Esophagus muscularis mucosa (tissue), 4 donors: ENCODE data around the gene TACR2. TPM values are rescaled to one million over a fixed set of nuclear protein-coding genes. Genes with fewer than 3 reads are reported as not detected.

Experiments used
- DNase-seq: peaks from one replicate; pipeline ENCODE4 v3.0.0-alpha.2; 2017; ENCODE audit errors: extremely low spot score
- H3K27ac ChIP-seq, 4 donors: fragments of 200-600 bp; sonication (generic); replicated peaks in 1 of 4; 1 replicate in 3 of 4; 2 replicates in 1 of 4; pipeline ENCODE4 v1.5.1; 2016 to 2019; ENCODE audit warnings: mild to moderate bottlenecking in 1 of 4
- H3K27me3 ChIP-seq, 4 donors: fragments of 200-600 bp; sonication (generic); one replicate each; pipeline versions ENCODE4 v1.5.1 to v1.6.0; 2016 to 2019
- H3K36me3 ChIP-seq, 4 donors: fragments of 200-600 bp; sonication (generic); one replicate each; pipeline ENCODE4 v1.5.1; 2016 to 2019
- H3K4me1 ChIP-seq, 4 donors: fragments of 200-600 bp; sonication (generic); one replicate each; pipeline ENCODE4 v1.5.1; 2016 to 2019
- H3K4me3 ChIP-seq, 4 donors: fragments of 200-600 bp; sonication (generic); 1 replicate in 2 of 4; 2 replicates in 2 of 4; pipeline ENCODE4 v1.5.1; 2016 to 2019; ENCODE audit warnings: mild to moderate bottlenecking in 4 of 4, moderate library complexity in 1 of 4
- H3K9me3 ChIP-seq, 4 donors: fragments of 200-600 bp; sonication (generic); 1 replicate in 3 of 4; 2 replicates in 1 of 4; pipeline ENCODE4 v1.5.1; 2016 to 2019
- CTCF ChIP-seq, 3 experiments: fragments of 200-600 bp in 2 of 3; fragments of 450-650 bp in 1 of 3; sonication (generic) in 2 of 3; IDR thresholded peaks; one replicate each; pipeline ENCODE4 v1.5.1; 2017 to 2019; ENCODE audit warnings: antibody characterized with exemption in 3 of 3, mild to moderate bottlenecking in 2 of 3, moderate library complexity in 1 of 3
- EP300 ChIP-seq: sonication (generic); formaldehyde crosslinking; IDR thresholded peaks from one replicate; pipeline ENCODE4 v1.6.1; 2017; ENCODE audit warnings: antibody characterized with exemption
- POLR2A ChIP-seq: fragments of 450-650 bp; IDR thresholded peaks from one replicate; pipeline ENCODE4 v1.6.1; 2017; ENCODE audit warnings: antibody characterized with exemption, moderate library complexity, mild to moderate bottlenecking, low read depth
- POLR2AphosphoS5 ChIP-seq, 2 donors: sonication (generic); formaldehyde crosslinking; IDR thresholded peaks; one replicate each; pipeline ENCODE4 v1.6.1; 2017; ENCODE audit warnings: antibody characterized with exemption in 2 of 2
- WGBS: methylation state at CpG from one replicate; pipeline ENCODE4 v1.1.5; 2018; 5-methylcytosine and 5-hydroxymethylcytosine counted together
- intact Hi-C: fragments of 100-400 bp; cut with DNase I; formaldehyde crosslinking; loops from one replicate; pipeline ENCODE4 v1.15.1; 2023
- total RNA-seq, 4 donors: library from RNA; depleted of rRNA; stranded (reverse); fragments of >200 nt; gene quantifications; one replicate each; pipeline versions ENCODE4 v1.1.0 to v1.2.1, GENCODE V29; 2016

Gene TACR2
- total RNA-seq, 4 donors from 2014 or later, result 51.4 to 72.6 (median 68.1) TPM

- peak overlapping the region in 2 of 4 donors; percentile 3 to 97 for H3K27ac ChIP-seq
- H3K4me1 ChIP-seq, result peaks cover 0 to 32% (median 30%) of the 10 kb centered on the region in 4 donors
- no peak for DNase-seq
- no peak overlapping the region for H3K4me3 ChIP-seq
- H3K9me3 ChIP-seq, result no peaks in the 10 kb centered on the region
- peaks cover 0 to 3% (median 0%) of the 10 kb centered on the region in 4 donors for H3K36me3 ChIP-seq
- TF ChIP-seq CTCF (IDR thresholded peaks at IDR 0.05) (no peak), POLR2AphosphoS5 (IDR thresholded peaks at IDR 0.05) (no peak), POLR2A (no peak), EP300 (no peak)
- no peaks in the 10 kb centered on the region for H3K27me3 ChIP-seq
- intact Hi-C loops, result loop anchor here (5.0 kb wide), 1 partner anchor 214 kb away; no protein-coding TSS in a partner anchor
- WGBS, result 79% methylated on average over 8 of the region's 8 CpGs
Observed at GRCh38 chr10:69428165-69428564, 11.4 kb upstream of the TACR2 start.

GRCh38 chr10:69426376-69426727 is 9.6 kb upstream of the TACR2 start:
- Histone ChIP-seq H3K27me3 (no peaks in the 10 kb centered on the region), H3K4me1 (peaks cover 8 to 48% (median 43%) of the 10 kb centered on the region in 4 donors), H3K9me3 (no peaks in the 10 kb centered on the region), H3K4me3 (no peak overlapping the region), H3K27ac (peak overlapping the region; percentile 95 to 98 (median 97)), H3K36me3 (no peaks in the 10 kb centered on the region)
- intact Hi-C loops, result loop anchor here (5.0 kb wide), 1 partner anchor 216 kb away; no protein-coding TSS in a partner anchor
- no peak for DNase-seq
- WGBS, result 0% methylated on average over 1 of the region's 4 CpGs
- TF ChIP-seq POLR2A (no peak), EP300 (peak; percentile 67), POLR2AphosphoS5 (IDR thresholded peaks at IDR 0.05) (peak; percentile 35 to 48), CTCF (IDR thresholded peaks at IDR 0.05) (no peak)

GRCh38 chr10:69425511-69426298 is 9.0 kb upstream of the TACR2 start:
- Histone ChIP-seq H3K9me3 (no peaks in the 10 kb centered on the region), H3K27me3 (no peaks in the 10 kb centered on the region), H3K36me3 (no peaks in the 10 kb centered on the region), H3K27ac (peak overlapping the region; percentile 95 to 98 (median 97)), H3K4me3 (no peak overlapping the region), H3K4me1 (peaks cover 8 to 55% (median 47%) of the 10 kb centered on the region in 4 donors)
- TF ChIP-seq POLR2AphosphoS5 (IDR thresholded peaks at IDR 0.05), result no peak
- WGBS, result 46% methylated on average over 5 of the region's 5 CpGs
- intact Hi-C loops, result loop anchor here (5.0 kb wide), 1 partner anchor 217 kb away; no protein-coding TSS in a partner anchor
- no peak for DNase-seq

GRCh38 chr10:69425041-69425440 is 8.3 kb upstream of the TACR2 start:
- Histone ChIP-seq H3K36me3 (no peaks in the 10 kb centered on the region), H3K4me1 (peaks cover 8 to 61% (median 52%) of the 10 kb centered on the region in 4 donors), H3K4me3 (no peak overlapping the region), H3K27ac (peak overlapping the region; percentile 95 to 98 (median 97)), H3K9me3 (no peaks in the 10 kb centered on the region), H3K27me3 (no peaks in the 10 kb centered on the region)
- intact Hi-C loops, result loop anchor here (5.0 kb wide), 1 partner anchor 217 kb away; no protein-coding TSS in a partner anchor
- WGBS, result 78% methylated on average over 2 of the region's 2 CpGs
- no peak for DNase-seq
- TF ChIP-seq EP300 (no peak), POLR2A (no peak), CTCF (IDR thresholded peaks at IDR 0.05) (no peak), POLR2AphosphoS5 (IDR thresholded peaks at IDR 0.05) (no peak)

GRCh38 chr10:69422676-69423075 is 6.0 kb upstream of the TACR2 start:
- intact Hi-C loops, result no loop called here
- no peak for TF ChIP-seq POLR2AphosphoS5 (IDR thresholded peaks at IDR 0.05)
- TF ChIP-seq CTCF (IDR thresholded peaks at IDR 0.05), result no peak
- no peak for TF ChIP-seq POLR2A
- no peak for TF ChIP-seq EP300
- Histone ChIP-seq H3K36me3 (no peaks in the 10 kb centered on the region), H3K27ac (peak overlapping the region; percentile 95 to 98 (median 97)), H3K4me3 (no peak overlapping the region), H3K9me3 (no peaks in the 10 kb centered on the region), H3K27me3 (no peaks in the 10 kb centered on the region), H3K4me1 (peaks cover 8 to 84% (median 75%) of the 10 kb centered on the region in 4 donors)
- DNase-seq, result no peak
- 75% methylated on average over 4 of the region's 4 CpGs for WGBS
